ENCODE results near the gene PYGB.
A peak's percentile ranks its signal among the peaks of the same experiment; 100 is the strongest.

Gene PYGB

DNA sequence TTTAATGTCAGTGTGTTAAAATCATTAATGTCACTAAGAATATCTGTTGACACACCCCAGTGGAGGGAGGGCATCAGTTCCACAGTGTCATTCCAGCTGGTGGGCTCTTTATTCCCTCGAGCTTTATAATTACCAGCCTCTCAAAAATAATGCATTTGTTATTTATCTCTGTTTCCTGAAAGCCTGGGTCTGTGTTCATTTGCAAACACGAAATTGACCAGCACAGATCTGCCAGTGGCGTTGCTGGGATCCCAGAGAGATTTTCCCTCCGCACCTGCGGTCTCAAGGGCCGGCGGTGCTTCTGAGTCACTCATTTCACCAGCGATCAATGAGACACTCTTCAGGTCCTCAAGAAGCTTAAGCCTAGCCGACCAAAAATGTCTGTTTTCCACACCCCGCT is 5.7 kb upstream of the PYGB start:
- TF ChIP-seq SP2 (tag by site-specific recombination; IDR thresholded peaks at IDR 0.05): no peak
- TF ChIP-seq, protein P1, sequence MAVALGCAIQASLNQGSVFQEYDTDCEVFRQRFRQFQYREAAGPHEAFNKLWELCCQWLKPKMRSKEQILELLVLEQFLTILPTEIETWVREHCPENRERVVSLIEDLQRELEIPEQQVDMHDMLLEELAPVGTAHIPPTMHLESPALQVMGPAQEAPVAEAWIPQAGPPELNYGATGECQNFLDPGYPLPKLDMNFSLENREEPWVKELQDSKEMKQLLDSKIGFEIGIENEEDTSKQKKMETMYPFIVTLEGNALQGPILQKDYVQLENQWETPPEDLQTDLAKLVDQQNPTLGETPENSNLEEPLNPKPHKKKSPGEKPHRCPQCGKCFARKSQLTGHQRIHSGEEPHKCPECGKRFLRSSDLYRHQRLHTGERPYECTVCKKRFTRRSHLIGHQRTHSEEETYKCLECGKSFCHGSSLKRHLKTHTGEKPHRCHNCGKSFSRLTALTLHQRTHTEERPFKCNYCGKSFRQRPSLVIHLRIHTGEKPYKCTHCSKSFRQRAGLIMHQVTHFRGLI (tag by site-specific recombination; IDR thresholded peaks at IDR 0.05): no peak
- TF ChIP-seq ZNF555 (tag by site-specific recombination; conservative IDR thresholded peaks at IDR 0.05): no peak
- no peak for TF ChIP-seq ZNF626 (tag by site-specific recombination; IDR thresholded peaks at IDR 0.05)
- TF ChIP-seq, protein P2, sequence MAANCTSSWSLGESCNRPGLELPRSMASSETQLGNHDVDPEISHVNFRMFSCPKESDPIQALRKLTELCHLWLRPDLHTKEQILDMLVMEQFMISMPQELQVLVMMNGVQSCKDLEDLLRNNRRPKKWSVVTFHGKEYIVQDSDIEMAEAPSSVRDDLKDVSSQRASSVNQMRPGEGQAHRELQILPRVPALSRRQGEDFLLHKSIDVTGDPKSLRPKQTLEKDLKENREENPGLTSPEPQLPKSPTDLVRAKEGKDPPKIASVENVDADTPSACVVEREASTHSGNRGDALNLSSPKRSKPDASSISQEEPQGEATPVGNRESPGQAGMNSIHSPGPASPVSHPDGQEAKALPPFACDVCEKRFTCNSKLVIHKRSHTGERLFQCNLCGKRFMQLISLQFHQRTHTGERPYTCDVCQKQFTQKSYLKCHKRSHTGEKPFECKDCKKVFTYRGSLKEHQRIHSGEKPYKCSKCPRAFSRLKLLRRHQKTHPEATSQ (tag by site-specific recombination; IDR thresholded peaks at IDR 0.05): no peak
- TF ChIP-seq IKZF3 (tag by site-specific recombination; IDR thresholded peaks at IDR 0.05): no peak
- TF ChIP-seq ZNF561 (tag by site-specific recombination; IDR thresholded peaks at IDR 0.05; ENCODE audit: borderline replicate concordance): no peak
- no peak for TF ChIP-seq ZNF214 (tag by site-specific recombination; IDR thresholded peaks at IDR 0.05; ENCODE audit: borderline replicate concordance)
- no peak for TF ChIP-seq ZFP3 (tag by site-specific recombination; IDR thresholded peaks at IDR 0.05; ENCODE audit: low read depth)
- no peak for TF ChIP-seq ZNF175 (tag by site-specific recombination; IDR thresholded peaks at IDR 0.05)
- H3K9me3 ChIP-seq (ENCODE audit: control insufficient read depth, insufficient read depth, low read depth, low read length): no peaks in the 10 kb centered on the region
- ChIA-PET CTCF (no interaction called here), POLR2A (no interaction called here)
- no peaks in the 10 kb centered on the region for H3K36me3 ChIP-seq (ENCODE audit: control insufficient read depth in 2 of 2, insufficient read depth in 1 of 2, low read length in 2 of 2)
- no peak overlapping the region for H3K27ac ChIP-seq (ENCODE audit: extremely low read depth, low read depth, low read length)
- H3K4me3 ChIP-seq (ENCODE audit: low read depth, low read length): no peak overlapping the region
- H3K4me1 ChIP-seq (ENCODE audit: control insufficient read depth, insufficient read depth, low read length): peaks cover 4% of the 10 kb centered on the region

DNA sequence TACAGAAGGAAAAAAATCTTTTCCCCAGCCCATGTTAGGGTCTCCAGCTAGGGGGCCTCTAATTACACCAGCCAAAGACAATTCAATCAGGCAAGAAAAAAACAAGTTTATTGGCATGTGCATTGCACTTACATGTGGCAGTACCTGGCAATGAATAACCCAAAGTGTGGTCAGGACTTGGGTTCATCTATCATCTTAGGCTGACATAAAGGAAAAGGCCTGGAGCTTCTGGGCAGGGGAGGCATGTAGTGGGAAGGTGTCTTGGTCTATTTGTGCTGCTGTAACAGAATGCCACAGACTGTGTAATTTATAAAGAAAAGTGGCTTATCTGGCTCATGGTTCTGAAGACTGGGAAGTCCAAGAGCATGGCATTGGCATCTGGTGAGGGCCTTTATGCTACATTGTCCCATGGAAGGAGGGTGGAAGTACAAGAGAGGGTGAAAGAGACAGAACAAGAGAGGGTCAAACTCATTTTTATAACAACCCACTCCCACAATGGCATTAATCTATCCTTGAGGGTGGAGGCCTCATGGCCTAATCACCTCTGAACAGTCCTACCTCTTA is 4.4 kb upstream of the PYGB start:
- no peaks in the 10 kb centered on the region for H3K9me3 ChIP-seq (ENCODE audit: control insufficient read depth, insufficient read depth, low read depth, low read length)
- no peaks in the 10 kb centered on the region for H3K36me3 ChIP-seq (ENCODE audit: control insufficient read depth in 2 of 2, insufficient read depth in 1 of 2, low read length in 2 of 2)
- TF ChIP-seq BCL11B (tag by site-specific recombination; IDR thresholded peaks at IDR 0.05; ENCODE audit: low read depth) (no peak), ZNF514 (tag by site-specific recombination; IDR thresholded peaks at IDR 0.05) (no peak), ZNF768 (tag by site-specific recombination; IDR thresholded peaks at IDR 0.05) (no peak), ZEB2 (tag by site-specific recombination; IDR thresholded peaks at IDR 0.05) (no peak), ZNF521 (tag by site-specific recombination; IDR thresholded peaks at IDR 0.05) (no peak), SP7 (tag by site-specific recombination; IDR thresholded peaks at IDR 0.05) (no peak), SCRT2 (tag by site-specific recombination; IDR thresholded peaks at IDR 0.05) (no peak), SETDB1 (IDR thresholded peaks at IDR 0.05; ENCODE audit: insufficient read length, low read length) (peak; percentile 47)
- no peak overlapping the region for H3K27ac ChIP-seq (ENCODE audit: extremely low read depth, low read depth, low read length)
- no peak overlapping the region for H3K4me3 ChIP-seq (ENCODE audit: low read depth, low read length)
- no peaks in the 10 kb centered on the region for H3K4me1 ChIP-seq (ENCODE audit: control insufficient read depth, insufficient read depth, low read length)
- ChIA-PET POLR2A (no interaction called here), CTCF (no interaction called here)

DNA sequence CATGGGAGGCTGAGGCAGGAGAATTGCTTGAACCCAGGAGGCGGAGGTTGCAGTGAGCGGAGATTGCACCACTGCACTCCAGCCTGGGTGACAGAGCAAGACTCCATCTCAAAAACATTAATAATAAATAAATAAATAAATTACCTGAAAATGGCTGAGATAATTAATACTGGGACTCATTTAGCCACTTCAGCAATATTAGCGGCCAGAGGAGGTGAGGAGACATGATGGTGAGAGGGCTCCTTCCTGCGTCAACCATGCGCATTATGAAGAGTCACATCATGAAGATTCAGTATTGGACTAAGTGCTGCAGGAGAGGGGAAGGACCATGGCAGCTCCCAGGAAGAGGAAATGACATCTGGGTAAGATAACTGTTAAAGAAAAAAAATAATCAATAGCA is 2.9 kb upstream of the PYGB start:
- CTCF ChIA-PET: no interaction called here
- no peak for TF ChIP-seq ZNF548 (tag by site-specific recombination; IDR thresholded peaks at IDR 0.05)
- TF ChIP-seq TRIM28 (IDR thresholded peaks at IDR 0.05; ENCODE audit: borderline replicate concordance, low read length): no peak
- TF ChIP-seq ZNF658 (tag by site-specific recombination; IDR thresholded peaks at IDR 0.05): no peak
- TF ChIP-seq IKZF3 (tag by site-specific recombination; IDR thresholded peaks at IDR 0.05): no peak
- no peak overlapping the region for H3K4me3 ChIP-seq (ENCODE audit: low read depth, low read length)
- no peak overlapping the region for H3K27ac ChIP-seq (ENCODE audit: extremely low read depth, low read depth, low read length)
- no peaks in the 10 kb centered on the region; the same call in 1 of the 2 replicates for H3K4me1 ChIP-seq (ENCODE audit: control insufficient read depth, insufficient read depth, low read length)
- POLR2A ChIA-PET: no interaction called here
- no peaks in the 10 kb centered on the region for H3K36me3 ChIP-seq (ENCODE audit: control insufficient read depth in 2 of 2, insufficient read depth in 1 of 2, low read length in 2 of 2)
- H3K9me3 ChIP-seq (ENCODE audit: control insufficient read depth, insufficient read depth, low read depth, low read length): no peaks in the 10 kb centered on the region
